CD14-positive monocyte (primary cell): ENCODE data around the gene PRKCA. TPM values are rescaled to one million over a fixed set of nuclear protein-coding genes. Genes with fewer than 3 reads are reported as not detected.

Experiments
- DNase-seq, 3 donors: peaks; one replicate each; pipeline ENCODE4 v3.0.0-alpha.2; 2011 to 2022
- H2AFZ ChIP-seq: 2 replicates; pipeline ENCODE4 v1.6.0; 2012; ENCODE audit warnings: mild to moderate bottlenecking, low read depth, low read length, inconsistent platforms; ENCODE audit not compliant: insufficient read depth, poor library complexity, severe bottlenecking
- H3K27ac ChIP-seq, 2 donors: 1 replicate in 1 of 2; 2 replicates in 1 of 2; pipeline ENCODE4 v1.5.1; 2012 to 2013; ENCODE audit warnings: low read length in 2 of 2, control low read depth in 1 of 2, inconsistent platforms in 1 of 2, low read depth in 1 of 2, mild to moderate bottlenecking in 1 of 2
- H3K27me3 ChIP-seq, 2 donors: one replicate each; pipeline versions ENCODE4 v1.6.0 to v1.6.1; 2011 to 2013; ENCODE audit warnings: low read length in 2 of 2; ENCODE audit not compliant: control insufficient read depth in 2 of 2, insufficient read depth in 2 of 2
- H3K36me3 ChIP-seq, 2 donors: replicated peaks in 1 of 2; 1 replicate in 1 of 2; 2 replicates in 1 of 2; pipeline versions ENCODE4 v1.5.1 to v1.6.1; 2012 to 2013; ENCODE audit warnings: low read length in 2 of 2, control low read depth in 1 of 2, inconsistent platforms in 1 of 2, mild to moderate bottlenecking in 1 of 2; ENCODE audit not compliant: insufficient read depth in 2 of 2, control insufficient read depth in 1 of 2
- H3K4me1 ChIP-seq, 2 donors: 1 replicate in 1 of 2; 2 replicates in 1 of 2; pipeline versions ENCODE4 v1.5.1 to v1.6.1; 2012 to 2013; ENCODE audit warnings: low read length in 2 of 2, control low read depth in 1 of 2, inconsistent platforms in 1 of 2, mild to moderate bottlenecking in 1 of 2, moderate library complexity in 1 of 2; ENCODE audit not compliant: insufficient read depth in 2 of 2, control insufficient read depth in 1 of 2
- H3K4me2 ChIP-seq: replicated peaks from 2 replicates; pipeline ENCODE3; 2012; ENCODE audit warnings: low read length, moderate library complexity, mild to moderate bottlenecking; ENCODE audit not compliant: poor library complexity, severe bottlenecking; ENCODE audit errors: extremely low read depth
- H3K4me3 ChIP-seq, 3 experiments: fragments of 200-600 bp in 1 of 3; sonication (generic) in 1 of 3; replicated peaks in 1 of 3; 1 replicate in 2 of 3; 2 replicates in 1 of 3; pipeline ENCODE4 v1.5.1; 2011 to 2013; ENCODE audit warnings: low read length in 3 of 3, mild to moderate bottlenecking in 3 of 3, control low read depth in 2 of 3, low read depth in 2 of 3, inconsistent platforms in 1 of 3, moderate library complexity in 1 of 3
- H3K79me2 ChIP-seq: 2 replicates; pipeline ENCODE4 v1.6.0; 2012; ENCODE audit warnings: mild to moderate bottlenecking, control low read depth, inconsistent platforms, low read length, moderate library complexity; ENCODE audit not compliant: insufficient read depth
- H3K9ac ChIP-seq: 2 replicates; pipeline ENCODE4 v1.6.0; 2017; ENCODE audit warnings: low read length, mild to moderate bottlenecking; ENCODE audit not compliant: insufficient read depth, poor library complexity, severe bottlenecking
- H3K9me3 ChIP-seq, 2 donors: replicated peaks in 1 of 2; 1 replicate in 1 of 2; 2 replicates in 1 of 2; pipeline versions ENCODE4 v1.5.1 to v1.6.1; 2012 to 2013; ENCODE audit warnings: low read length in 2 of 2, control low read depth in 1 of 2; ENCODE audit not compliant: control insufficient read depth in 1 of 2, insufficient read depth in 1 of 2
- H4K20me1 ChIP-seq: 2 replicates; pipeline ENCODE4 v1.6.0; 2012; ENCODE audit warnings: mild to moderate bottlenecking, low read length, control low read depth, moderate library complexity; ENCODE audit not compliant: insufficient read depth
- H3K27ac Mint-ChIP-seq, 7 donors: one replicate each; pipeline ENCODE4 v1.8.0; 2020; ENCODE audit warnings: mild to moderate bottlenecking in 7 of 7, mixed read lengths in 7 of 7, moderate library complexity in 6 of 7, inconsistent platforms in 2 of 7
- H3K27me3 Mint-ChIP-seq, 3 donors: one replicate each; pipeline ENCODE4 v1.8.0; 2021 to 2022; ENCODE audit warnings: low read depth in 3 of 3, mild to moderate bottlenecking in 3 of 3, mixed read lengths in 3 of 3, moderate library complexity in 3 of 3, inconsistent platforms in 1 of 3
- H3K36me3 Mint-ChIP-seq, 2 donors: one replicate each; pipeline ENCODE4 v1.8.0; 2020; ENCODE audit warnings: mixed read lengths in 2 of 2, inconsistent platforms in 1 of 2, mild to moderate bottlenecking in 1 of 2
- H3K4me1 Mint-ChIP-seq: one replicate; pipeline ENCODE4 v1.8.0; 2020; ENCODE audit warnings: mild to moderate bottlenecking, mixed read lengths
- H3K4me3 Mint-ChIP-seq, 2 donors: one replicate each; pipeline ENCODE4 v1.8.0; 2020; ENCODE audit warnings: mild to moderate bottlenecking in 2 of 2, mixed read lengths in 2 of 2, moderate library complexity in 1 of 2
- H3K9me3 Mint-ChIP-seq, 7 donors: one replicate each; pipeline ENCODE4 v1.8.0; 2020 to 2022; ENCODE audit warnings: mixed read lengths in 7 of 7, mild to moderate bottlenecking in 6 of 7, moderate library complexity in 6 of 7, inconsistent platforms in 2 of 7
- CTCF ChIP-seq: fragments of 200-600 bp; IDR thresholded peaks from one replicate; pipeline ENCODE4 v1.8.0; 2022; ENCODE audit warnings: antibody characterized with exemption, mild to moderate bottlenecking
- WGBS: methylation state at CpG from one replicate; pipeline ENCODE4 v1.1.5; 2013; ENCODE audit warnings: missing lambda C conversion rate; ENCODE audit not compliant: insufficient coverage; 5-methylcytosine and 5-hydroxymethylcytosine counted together
- intact Hi-C, 2 donors: fragments of 100-400 bp; cut with micrococcal nuclease; formaldehyde crosslinking; loops; one replicate each; pipeline versions ENCODE4 v1.15.0 to v1.15.1; 2023
- polyA plus RNA-seq, 3 donors: library from polyadenylated mRNA; depleted of rRNA in 1 of 3; unstranded in 2 of 3; stranded (reverse) in 1 of 3; fragments of 300-500 nt in 2 of 3; fragments of >200 nt in 1 of 3; fragmentation: Illumina TruSeq in 2 of 3; gene quantifications; 1 replicate in 2 of 3; 2 replicates in 1 of 3; pipeline ENCODE4 v1.2.3, GENCODE V29; 2012 to 2021

Gene PRKCA
- polyA plus RNA-seq, 3 donors: 0.22 to 7.1 (median 0.30) TPM

- Mint-ChIP-seq H3K27ac (peak overlapping the region in 2 of 7 donors; percentile 40 to 41), H3K4me1 (peaks cover 7% of the 10 kb centered on the region), H3K4me3 (no peak overlapping the region), H3K9me3 (peaks cover 0 to 2% (median 0%) of the 10 kb centered on the region in 7 donors), H3K36me3 (peaks cover 49 to 62% of the 10 kb centered on the region in 2 donors), H3K27me3 (peaks cover 0 to 1% (median 0%) of the 10 kb centered on the region in 3 donors)
- Histone ChIP-seq H2AFZ (no peak overlapping the region), H3K4me3 (no peak overlapping the region), H3K27ac (no peak overlapping the region), H3K4me2 (no peak overlapping the region), H3K36me3 (peaks cover 28 to 67% of the 10 kb centered on the region in 2 donors), H3K27me3 (no peaks in the 10 kb centered on the region), H4K20me1 (no peaks in the 10 kb centered on the region), H3K79me2 (no peaks in the 10 kb centered on the region), H3K4me1 (peaks cover 0 to 5% of the 10 kb centered on the region in 2 donors), H3K9ac (no peak overlapping the region), H3K9me3 (no peaks in the 10 kb centered on the region)
- 67% methylated on average over 1 of the region's 2 CpGs for WGBS
- intact Hi-C loops: no loop called here
- TF ChIP-seq CTCF: no peak
- DNase-seq: no peak
Observed at GRCh38 chr17:66689221-66689620, 386.8 kb downstream of the PRKCA start.

GRCh38 chr17:66690166-66690565 lies 387.8 kb downstream of the PRKCA start:
- H3K9ac ChIP-seq: no peak overlapping the region
- H3K36me3 ChIP-seq: peaks cover 30 to 73% of the 10 kb centered on the region in 2 donors
- H3K9me3 ChIP-seq: no peaks in the 10 kb centered on the region
- H2AFZ ChIP-seq: no peak overlapping the region
- H3K9me3 Mint-ChIP-seq: peaks cover 0 to 2% (median 0%) of the 10 kb centered on the region in 7 donors
- H3K4me1 Mint-ChIP-seq: peaks cover 7% of the 10 kb centered on the region
- no peak for TF ChIP-seq CTCF
- H3K4me1 ChIP-seq: peaks cover 0 to 5% of the 10 kb centered on the region in 2 donors
- DNase-seq: no peak
- H3K79me2 ChIP-seq: no peaks in the 10 kb centered on the region
- 100% methylated on average over 3 of the region's 7 CpGs for WGBS
- intact Hi-C loops: no loop called here
- H3K36me3 Mint-ChIP-seq: peaks cover 55 to 70% of the 10 kb centered on the region in 2 donors
- H3K27ac ChIP-seq: no peak overlapping the region
- H3K27me3 Mint-ChIP-seq: peaks cover 0 to 1% (median 0%) of the 10 kb centered on the region in 3 donors
- H3K27ac Mint-ChIP-seq: no peak overlapping the region
- H3K4me2 ChIP-seq: no peak overlapping the region
- no peaks in the 10 kb centered on the region for H3K27me3 ChIP-seq
- no peaks in the 10 kb centered on the region for H4K20me1 ChIP-seq
- no peak overlapping the region for H3K4me3 ChIP-seq
- H3K4me3 Mint-ChIP-seq: no peak overlapping the region
